HS-27A (cell line): ENCODE data around the gene PRR23E.

Experiments used
- DNase-seq: peaks from one replicate; pipeline ENCODE4 v3.0.0-alpha.2; 2012; ENCODE audit warnings: low read depth, missing footprints

Gene PRR23E

DNA sequence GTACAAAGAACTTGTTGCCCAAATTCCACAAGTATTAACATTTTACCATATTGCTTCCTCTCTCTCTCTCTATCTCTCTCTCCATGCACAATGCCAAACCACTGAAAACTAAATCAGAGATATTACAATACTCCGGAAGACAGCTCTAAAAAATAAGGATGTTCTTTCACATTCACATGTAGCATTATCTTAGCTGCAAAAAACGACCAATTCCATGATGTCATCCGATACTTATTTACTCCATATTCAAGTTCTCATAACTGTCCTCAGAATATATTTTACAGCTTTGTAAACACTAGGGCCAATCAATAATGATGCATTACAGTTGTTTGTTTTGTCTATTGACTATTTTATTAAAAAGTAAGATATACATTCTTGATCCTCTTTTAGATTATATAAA, 7.7 kb upstream of the PRR23E start:
- DNase-seq = no peak

DNA sequence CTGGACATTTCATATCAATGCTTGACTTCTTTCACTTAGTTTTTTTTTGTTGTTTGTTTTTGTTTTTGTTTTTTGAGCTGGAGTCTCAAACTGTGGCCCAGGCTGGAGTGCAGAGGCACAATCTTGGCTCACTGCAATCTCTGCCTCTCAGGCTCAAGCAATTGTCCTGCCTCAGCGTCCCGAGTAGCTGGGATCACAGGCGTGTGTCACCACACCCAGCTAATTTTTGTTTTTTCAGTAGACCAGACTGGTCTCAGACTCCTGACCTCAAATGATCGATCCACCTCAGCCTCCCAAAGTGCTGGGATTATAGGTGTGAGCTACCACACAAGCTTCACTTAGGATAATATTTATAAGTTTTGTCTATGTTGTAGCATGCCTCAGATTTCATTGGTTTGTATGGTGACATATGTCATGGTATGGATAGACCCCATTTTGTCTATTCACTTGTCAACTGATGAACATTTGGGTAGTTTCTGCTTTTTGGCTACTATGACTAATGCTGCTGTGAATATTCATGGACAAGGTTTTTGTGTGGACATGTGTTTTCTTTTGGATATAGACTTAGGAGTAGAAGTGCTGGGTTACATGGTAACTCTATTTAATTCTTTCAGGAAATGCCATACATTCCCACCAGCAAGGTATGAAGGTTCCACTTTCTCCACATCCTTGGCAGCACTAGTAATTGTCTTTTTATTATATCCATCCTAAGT, 6.8 kb upstream of the PRR23E start:
- no peak for DNase-seq

DNA sequence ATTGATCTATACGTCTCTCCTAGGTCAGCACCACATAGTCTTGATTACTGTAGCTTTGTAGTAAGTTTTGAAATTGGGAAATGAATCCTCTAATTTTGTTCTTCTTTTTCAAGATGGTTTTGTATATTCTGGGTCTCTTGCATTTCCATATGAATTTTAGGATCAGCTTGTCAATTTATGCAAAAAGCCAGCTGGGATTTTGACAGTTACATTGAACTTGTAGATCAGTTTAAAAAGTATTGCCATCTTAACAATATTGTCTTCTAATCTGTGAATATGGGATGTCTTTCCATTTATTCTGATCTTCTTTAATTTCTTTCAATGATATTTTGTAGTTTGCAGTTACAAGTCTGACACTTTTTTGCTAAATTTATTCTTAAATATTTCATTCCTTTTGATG, 5.6 kb upstream of the PRR23E start:
- no peak for DNase-seq

DNA sequence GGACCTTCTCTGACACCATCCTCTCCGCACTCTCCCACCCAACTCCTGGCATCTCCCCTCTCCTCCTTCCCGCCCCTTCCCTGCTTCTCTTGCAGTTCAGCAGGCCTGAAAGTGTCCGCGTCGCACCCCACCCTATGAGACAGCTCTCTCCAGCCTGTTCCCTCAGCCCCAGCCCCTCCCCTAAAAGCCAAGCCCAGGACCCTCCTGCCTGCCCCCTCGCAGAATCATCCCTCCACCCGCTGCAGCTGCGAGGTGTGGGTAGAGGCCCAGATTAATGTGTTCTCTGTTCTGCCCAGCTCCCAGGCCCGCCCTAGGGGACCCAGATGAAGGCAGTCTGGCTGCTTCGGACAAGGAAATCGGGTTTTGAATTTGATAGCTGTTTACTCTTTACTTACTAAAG, 410 bp downstream of the PRR23E start:
- no peak for DNase-seq

DNA sequence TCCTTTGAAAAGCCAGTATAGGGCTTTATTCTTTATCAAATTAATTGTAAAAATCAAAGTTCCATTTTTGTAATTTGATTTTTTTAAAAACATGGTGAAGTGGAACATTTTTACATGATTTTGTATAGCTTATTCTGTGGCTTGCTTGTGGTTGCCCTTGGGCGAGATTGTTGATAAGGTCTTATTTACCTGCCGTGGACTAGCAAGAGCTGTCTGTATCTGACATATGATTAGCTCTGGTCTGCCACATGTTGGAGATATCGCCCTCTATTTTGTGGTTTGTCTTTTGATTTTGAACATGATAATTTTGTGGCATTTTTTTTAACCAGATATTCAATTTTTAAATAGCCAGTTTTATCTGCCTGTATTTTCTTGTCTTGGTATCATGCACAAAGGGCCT, 844 bp downstream of the PRR23E start:
- DNase-seq = no peak

DNA sequence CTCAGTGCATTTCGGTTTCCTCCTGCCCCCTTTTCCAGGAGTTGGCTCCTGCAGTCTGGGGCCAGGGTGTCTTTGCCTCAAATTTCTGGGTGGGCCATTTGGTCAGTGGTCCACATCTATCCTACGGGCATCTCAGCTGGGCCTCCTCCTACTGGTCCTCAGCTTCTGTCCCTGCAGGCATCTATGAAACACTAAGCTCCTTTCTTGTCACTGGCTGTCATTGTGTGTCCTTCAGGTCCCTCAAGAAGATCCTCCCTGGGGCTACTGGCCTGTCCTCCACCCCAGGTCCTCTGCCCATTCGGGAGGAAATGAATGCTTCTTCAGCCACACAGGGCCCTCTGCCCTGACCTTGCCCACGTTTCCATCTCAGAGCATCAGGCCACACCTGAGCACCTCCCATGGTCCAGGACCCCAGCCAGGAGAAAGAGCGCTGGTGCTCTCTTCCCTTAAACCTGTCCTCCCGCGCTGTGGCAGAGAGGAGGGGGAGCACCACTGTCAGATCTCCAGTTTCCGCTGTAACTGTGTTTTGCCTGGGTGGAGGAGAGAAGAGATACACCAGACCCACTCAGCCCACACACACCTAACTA, 1.8 kb downstream of the PRR23E start:
- no peak for DNase-seq

DNA sequence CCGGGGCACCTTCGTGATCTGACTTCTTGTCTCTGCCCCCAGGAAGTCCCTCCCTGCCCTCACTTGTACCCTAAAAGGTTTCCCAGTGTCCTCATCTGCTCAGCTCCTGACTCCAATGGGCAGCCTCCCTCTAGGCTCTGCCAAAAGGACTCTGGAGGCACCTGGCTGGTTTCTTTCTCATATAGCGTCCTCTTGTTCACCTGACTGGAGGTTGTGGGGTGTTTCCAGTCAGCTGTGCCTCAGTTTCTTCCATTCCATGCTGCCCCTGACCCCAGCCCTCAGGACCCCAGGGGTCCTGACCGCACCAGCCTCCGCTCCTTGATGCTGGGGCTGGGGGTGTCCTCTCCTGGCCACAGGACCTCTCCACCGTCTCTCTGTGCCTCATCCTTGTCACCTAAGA, 2.5 kb downstream of the PRR23E start:
- DNase-seq = no peak

DNA sequence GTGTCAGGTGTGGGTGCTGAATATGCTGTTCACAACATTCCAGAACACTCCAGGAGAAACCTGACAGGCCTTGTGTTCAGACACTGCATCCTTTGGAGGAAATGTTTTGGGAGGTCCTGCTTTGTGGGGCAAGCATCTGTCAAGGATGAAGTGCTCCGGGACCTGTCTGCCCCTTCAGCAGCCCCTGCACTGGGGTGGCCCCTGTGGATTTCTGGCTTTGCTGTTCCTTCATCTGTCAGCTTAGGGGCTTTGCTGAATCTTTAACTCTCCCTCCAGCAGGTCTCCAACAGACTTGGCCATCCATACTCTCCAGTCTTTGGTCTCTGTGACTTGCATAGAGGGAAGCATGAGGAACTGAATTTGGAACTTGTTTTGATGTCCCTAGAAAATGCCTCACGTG, 3.1 kb downstream of the PRR23E start:
- no peak for DNase-seq

DNA sequence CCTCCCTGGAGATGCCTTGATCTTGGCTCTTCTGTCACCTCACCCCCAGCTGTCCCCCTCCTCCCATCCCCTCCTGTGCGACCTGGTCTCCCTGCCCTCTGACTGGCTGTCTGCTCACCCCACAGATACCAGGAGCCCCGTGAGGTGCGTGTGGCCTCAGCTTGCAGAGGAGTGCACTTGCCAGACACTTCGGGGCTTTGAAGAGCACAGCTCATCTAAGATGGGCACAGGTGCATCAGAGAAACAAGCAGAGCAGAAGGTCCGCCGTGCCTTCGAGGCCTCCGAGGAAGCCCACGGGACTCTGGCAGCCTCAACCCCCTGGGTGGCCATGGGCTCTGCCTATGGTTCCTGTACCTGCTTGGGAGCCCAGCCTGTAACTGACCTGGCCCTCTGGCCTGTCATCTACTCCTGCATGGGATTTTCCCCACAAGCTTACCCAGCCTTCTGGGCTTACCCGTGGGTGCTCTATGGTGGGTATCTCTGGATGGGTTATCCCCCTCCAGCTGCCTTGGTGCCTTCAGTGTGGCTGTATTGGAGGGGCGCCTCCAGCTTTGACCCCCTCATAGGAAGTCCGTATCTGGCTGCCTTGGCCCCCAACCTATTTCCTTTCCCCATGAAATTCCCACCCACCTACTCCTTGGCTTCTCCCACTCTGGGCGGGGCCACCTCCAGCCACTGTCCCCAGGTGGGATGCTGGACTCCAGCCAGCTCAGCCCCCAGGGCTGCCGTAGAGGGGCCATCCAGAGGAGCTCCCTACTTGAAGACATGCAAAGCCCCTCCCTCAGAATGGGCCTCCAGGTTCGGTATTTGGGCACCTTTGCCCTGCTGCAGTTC, 3.8 kb downstream of the PRR23E start:
- DNase-seq = no peak

DNA sequence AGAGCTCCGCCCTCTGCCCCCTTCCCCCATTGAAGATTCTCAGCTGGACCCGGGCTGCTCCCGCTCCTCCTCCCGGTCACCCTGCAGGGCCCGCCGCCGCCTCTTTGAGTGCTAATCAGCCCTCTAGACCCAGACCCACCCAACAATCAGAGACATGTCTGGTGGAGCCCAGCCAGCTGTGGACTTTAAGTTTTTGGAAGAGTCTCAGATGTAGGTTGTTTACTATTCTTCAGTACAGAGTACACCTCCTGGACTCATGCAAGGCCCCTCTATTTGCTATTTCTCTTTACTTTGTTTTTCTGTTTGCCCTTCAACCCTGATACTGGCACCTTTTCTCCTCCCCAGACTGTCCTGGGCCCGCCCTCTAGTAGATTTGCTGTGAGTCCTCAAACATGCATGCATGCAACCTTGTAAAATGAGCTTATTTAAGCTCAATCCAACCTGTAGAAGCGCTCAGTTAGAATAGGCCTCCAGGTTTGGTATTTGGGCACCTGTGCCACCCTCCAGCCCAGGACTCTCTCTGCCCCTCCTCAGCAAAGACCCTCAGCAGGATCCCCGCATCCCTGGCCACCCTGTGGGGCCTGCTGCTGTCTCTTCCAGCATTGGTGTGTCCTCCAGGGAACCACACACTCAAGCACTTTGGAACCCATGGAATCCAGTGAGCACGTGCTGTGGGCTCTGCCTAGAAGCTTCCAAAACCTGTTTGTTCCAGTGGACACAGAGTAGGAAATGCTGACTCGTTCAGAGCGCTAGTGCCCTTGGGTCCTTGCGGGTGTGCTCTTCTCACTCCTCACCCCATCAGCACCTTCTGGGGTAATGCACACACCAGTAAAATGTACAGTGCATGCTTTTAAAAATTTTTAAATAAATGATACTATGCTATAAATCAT, 4.6 kb downstream of the PRR23E start:
- DNase-seq = no peak

DNA sequence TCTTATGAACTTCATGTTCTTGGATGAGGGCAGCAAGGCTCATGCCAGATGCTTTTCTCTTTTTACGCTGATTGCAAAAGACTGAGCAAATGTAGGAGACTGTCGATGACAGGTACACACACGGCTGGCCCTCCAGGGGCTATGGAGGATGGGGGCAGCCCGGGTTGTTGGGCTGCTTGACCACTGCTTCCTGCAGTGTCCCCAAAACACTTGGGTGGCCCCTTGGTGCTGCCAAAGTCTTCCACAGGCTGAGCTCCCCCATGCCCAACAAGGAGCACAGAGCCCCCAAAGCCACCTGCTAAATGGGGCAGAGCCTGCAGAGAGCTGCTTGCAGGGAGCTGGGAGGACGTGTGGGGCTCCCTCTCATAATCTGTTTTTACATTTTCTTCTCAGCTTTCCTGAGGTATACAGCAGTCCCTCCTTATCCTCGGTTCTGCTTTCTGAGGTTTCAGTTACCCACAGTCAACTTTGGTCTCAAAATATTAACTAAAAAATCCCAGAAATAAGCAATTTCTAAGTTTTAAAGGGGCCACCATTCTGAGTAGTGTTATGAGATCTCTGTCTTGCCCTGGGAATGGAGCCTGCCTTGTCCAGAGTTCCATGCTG, 7.3 kb downstream of the PRR23E start:
- no peak for DNase-seq

DNA sequence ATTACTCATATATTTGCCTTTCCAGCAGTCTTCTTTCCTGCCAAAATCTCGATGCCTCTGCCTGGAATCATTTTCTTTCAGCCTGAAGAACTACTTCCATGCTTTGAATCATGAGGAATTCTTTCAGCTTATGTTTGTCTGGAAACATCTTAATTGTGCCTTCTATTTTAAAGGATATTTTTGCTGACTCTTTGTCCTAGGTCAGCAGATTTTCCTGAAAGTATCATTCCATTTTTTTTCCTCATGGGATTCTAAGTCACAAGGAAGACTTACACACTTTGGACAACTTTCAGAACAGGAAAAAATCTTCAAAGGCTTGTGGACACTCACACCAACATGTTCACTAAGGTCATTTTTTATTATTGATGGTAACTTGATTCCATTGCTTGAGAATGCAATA, 10.1 kb downstream of the PRR23E start:
- DNase-seq = no peak

DNA sequence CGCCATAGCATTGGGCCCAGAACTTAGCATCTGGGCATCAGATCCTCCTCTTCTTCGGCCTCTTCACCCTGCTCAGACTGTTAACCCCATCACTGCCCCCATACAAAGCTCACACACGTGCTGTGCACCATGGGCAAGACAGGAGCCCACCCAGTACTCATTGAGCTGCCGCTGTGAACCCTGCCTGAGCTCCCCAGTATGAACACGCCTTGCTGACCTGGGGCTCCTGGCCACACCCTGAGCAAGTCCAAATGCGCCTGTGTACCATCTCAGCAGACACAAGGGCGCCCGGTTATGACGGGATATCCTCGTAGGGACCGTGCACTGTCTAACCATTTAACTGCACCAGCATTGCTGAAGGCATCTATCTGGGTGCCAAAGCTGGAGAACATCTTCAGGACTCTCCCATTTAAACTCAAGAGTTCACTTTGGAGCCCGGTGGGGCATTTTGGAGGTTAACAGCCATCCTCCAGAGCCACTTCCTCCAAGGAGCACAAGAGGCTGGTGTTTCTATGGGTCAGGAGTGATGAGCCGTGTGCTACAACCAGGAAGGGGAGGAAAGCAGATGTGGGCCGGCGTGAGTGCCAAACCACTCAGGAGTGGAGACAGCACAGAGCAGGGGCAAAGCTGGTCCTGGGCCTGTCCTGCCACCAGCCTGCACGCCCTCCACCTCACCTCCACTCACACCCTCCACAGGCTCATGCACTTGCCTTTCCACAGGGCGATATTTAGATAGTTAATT, 12.1 kb downstream of the PRR23E start:
- no peak for DNase-seq

DNA sequence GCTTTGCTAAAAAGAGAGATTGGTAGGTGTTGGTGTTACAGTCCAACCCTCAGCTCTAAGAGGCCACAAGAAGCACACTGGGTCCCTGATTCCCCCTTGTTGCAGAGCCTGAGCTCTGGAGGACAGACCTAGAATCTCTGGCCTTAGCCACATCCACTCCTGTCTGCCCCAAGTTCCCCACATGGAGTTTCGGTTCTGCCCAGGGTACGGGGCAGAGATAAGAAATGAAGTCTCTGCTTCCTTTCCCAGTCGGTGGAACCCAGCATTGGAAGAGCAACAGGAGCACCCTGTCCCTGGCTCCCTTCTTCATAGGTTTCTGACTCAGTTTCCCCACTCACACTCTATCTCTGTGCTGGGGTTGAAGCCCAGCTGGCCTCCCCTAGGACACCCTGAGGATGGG, 13.2 kb downstream of the PRR23E start:
- DNase-seq = no peak

DNA sequence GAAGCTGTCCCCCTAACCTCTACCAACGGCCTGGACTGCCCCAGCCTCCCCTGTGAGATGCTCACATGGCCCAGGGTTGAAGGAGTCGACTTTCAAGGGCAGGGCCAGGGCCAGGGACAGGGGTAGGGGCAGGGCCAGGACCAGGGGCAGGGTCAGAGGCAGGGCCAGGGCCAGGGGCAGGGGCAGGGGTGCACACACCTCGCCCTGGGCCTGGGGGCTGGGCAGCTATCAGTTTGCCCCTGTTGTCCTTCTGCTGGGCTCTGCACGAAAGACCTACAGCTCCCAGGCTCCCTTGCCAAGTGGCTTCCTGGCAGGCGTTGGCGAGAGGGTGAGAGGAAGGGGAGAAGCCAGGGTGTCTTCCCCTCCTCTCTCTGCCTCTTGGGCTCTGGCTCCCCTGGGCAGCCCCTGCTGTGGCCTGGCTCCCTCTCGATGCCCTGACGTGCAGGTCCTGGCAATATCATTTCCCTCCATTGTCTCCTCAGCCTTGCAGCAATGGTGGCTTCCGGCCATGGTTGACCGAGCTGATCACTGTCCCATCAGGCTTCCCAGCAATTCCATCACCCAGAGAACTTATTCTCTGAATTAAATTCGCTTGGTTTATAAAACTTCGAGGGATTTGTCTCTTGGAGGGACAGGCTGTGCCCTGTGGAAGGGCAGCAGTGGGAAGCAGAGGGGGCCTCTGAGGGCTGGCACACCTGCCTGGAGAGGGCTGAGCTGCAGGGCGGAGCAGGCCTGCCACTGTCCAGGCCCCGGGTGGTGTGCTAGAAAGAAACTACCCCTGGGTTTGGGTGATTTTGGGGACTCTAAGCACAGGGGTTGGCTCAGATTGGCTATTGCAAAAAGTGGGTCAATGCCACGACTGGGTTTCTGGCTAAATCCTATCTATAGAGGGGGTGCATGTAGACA, 13.9 kb downstream of the PRR23E start:
- DNase-seq = no peak

DNA sequence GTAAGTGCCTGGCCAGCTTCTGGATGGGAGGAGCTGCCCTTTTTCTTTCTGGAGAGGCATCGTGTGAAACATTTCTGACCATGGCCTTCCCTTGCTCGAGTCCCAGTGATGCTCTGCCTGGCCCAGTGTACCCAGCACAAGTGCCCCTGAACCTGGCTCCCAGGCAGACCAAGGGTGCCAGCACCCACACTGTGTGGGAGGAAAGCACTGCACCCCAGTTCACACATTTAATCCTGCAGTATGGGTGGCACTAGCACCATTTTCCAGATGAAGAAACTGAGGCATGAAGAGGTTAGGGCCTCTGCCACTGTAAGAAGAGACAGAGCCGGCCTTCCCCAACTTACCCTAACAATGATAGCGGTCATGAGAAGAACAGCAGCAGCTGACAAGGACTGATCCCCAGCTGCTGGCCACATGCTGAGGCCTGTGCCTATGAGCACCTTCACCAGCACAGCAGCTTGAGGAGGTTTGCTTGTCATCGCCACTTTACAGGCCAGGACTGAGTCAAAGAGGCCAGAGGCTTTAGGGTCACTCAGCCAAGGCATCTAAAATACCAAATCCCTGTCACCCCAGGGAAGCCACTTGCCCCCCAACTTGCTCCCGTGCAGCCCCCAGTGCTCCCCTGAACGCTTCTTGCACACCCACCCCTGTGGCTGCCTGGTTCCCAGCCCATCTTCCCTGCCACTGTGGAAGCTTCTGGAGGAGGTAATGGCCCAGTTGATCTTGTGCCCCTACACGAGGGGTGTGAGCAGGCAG, 15.0 kb downstream of the PRR23E start:
- no peak for DNase-seq

DNA sequence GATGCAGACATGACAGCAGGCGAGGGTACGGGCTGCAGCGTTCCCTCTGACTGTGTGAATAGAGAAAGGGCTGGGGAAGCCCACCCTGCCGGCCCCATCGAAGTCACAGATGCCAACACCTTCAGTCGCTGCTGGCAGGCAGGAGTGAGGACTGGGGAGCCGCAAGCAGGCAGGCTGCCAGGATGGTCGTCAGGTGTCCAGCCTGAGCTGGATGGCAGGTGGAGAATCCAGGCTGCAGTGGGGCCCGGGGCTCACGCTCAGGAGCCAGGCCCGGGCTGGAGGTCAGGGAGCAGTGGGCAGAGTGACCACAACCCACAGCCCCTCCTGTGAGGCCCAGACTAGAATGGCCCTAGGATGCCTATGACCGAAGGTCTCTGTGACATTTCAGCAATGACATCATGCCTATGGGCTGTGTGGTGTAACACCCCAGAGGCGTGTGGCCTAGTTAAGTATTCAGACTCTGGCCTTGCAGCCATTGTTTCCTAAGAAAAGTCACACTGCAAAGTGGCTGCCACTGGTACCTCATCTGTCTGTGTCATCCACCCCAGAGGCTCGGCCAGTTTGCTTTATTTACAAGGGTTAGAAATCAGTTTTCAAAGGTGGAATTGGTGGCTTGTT, 15.7 kb downstream of the PRR23E start:
- DNase-seq = no peak

DNA sequence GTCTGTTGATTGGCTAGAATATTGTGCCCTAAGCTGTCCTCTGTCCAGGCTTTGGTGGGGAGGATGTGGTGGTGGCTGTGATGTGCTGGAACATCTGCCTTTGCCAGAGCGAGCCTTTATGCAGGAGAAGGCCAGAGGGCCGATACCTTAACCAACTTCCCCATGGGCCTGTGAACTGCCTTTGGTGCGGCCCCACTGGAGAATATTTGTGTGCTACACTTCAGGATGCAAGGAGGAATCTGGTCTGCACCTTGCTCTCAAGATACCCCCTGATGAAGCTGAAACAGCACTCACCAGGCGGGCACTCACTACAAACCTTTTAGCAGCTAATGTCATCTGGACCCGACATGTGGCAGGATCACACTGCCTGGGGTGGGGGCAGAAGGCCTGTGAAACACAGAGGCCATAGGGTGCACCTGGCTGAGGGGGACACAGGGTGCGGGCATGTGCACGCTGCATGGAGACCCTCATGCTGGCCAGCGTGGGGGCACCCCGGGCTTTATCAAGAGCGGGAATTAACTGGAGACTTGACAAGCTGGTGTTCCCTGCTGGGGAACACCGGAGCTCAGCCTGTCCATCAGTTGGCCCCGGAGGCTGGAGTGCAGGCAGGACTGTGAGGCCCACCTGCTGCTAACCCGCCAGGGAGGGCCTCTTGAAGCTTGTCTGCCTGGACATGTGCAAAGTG, 16.4 kb downstream of the PRR23E start:
- DNase-seq = no peak
